GM23248 (cell line): ENCODE results near the gene CPTP. TPM values are rescaled to one million over a fixed set of nuclear protein-coding genes. Genes with fewer than 3 reads are reported as not detected.

Experiments used
- DNase-seq: peaks from one replicate; pipeline ENCODE4 v3.0.0-alpha.2; 2015
- H2AFZ ChIP-seq: fragments of 200-600 bp; sonication (generic); 2 replicates; pipeline ENCODE4 v1.6.1; 2016; ENCODE audit warnings: antibody characterized with exemption
- H3F3A ChIP-seq: fragments of 200-600 bp; sonication (generic); 2 replicates; pipeline ENCODE4 v1.6.1; 2016; ENCODE audit warnings: mild to moderate bottlenecking, antibody characterized with exemption, mixed run types; ENCODE audit not compliant: insufficient read depth
- H3K27ac ChIP-seq: fragments of 200-600 bp; sonication (generic); 2 replicates; pipeline ENCODE4 v1.5.1; 2016; ENCODE audit warnings: mild to moderate bottlenecking
- H3K27me3 ChIP-seq: fragments of 200-600 bp; sonication (generic); replicated peaks from 2 replicates; pipeline ENCODE4 v1.6.1; 2016; ENCODE audit warnings: mild to moderate bottlenecking; ENCODE audit not compliant: insufficient read depth
- H3K36me3 ChIP-seq: fragments of 200-600 bp; sonication (generic); 2 replicates; pipeline ENCODE4 v1.6.1; 2016; ENCODE audit warnings: low read depth, mild to moderate bottlenecking
- H3K4me1 ChIP-seq: fragments of 200-600 bp; sonication (generic); 2 replicates; pipeline ENCODE4 v1.6.1; 2016; ENCODE audit warnings: mild to moderate bottlenecking; ENCODE audit not compliant: insufficient read depth
- H3K4me2 ChIP-seq: fragments of 200-600 bp; sonication (generic); one replicate; pipeline ENCODE4 v1.6.1; 2016; ENCODE audit warnings: mild to moderate bottlenecking; ENCODE audit not compliant: unreplicated experiment
- H3K4me3 ChIP-seq: fragments of 200-600 bp; sonication (generic); 2 replicates; pipeline ENCODE4 v1.5.1; 2016; ENCODE audit warnings: mild to moderate bottlenecking
- H3K79me2 ChIP-seq: fragments of 200-600 bp; sonication (generic); 2 replicates; pipeline ENCODE4 v1.6.1; 2016; ENCODE audit warnings: mild to moderate bottlenecking; ENCODE audit not compliant: insufficient read depth
- H3K9ac ChIP-seq: fragments of 200-600 bp; sonication (generic); 2 replicates; pipeline ENCODE4 v1.6.1; 2016; ENCODE audit warnings: mild to moderate bottlenecking
- H3K9me2 ChIP-seq: fragments of 200-600 bp; sonication (generic); 2 replicates; pipeline ENCODE4 v1.6.1; 2016; ENCODE audit warnings: mixed run types, mild to moderate bottlenecking, moderate library complexity; ENCODE audit not compliant: insufficient read depth
- H3K9me3 ChIP-seq: fragments of 200-600 bp; sonication (generic); one replicate; pipeline ENCODE4 v1.6.1; 2017; ENCODE audit warnings: low read depth
- H4K20me1 ChIP-seq: fragments of 200-600 bp; sonication (generic); 2 replicates; pipeline ENCODE4 v1.6.0; 2016; ENCODE audit not compliant: insufficient read depth
- EZH2 ChIP-seq: fragments of 200-600 bp; sonication (generic); IDR thresholded peaks from 2 replicates; pipeline ENCODE4 v1.6.1; 2018; ENCODE audit warnings: antibody characterized with exemption, mild to moderate bottlenecking; ENCODE audit not compliant: insufficient read depth, poor library complexity, severe bottlenecking
- EZH2phosphoT487 ChIP-seq: fragments of 200-600 bp; sonication (generic); IDR thresholded peaks from 2 replicates; pipeline ENCODE4 v1.6.1; 2018; ENCODE audit warnings: antibody characterized with exemption, moderate library complexity, mild to moderate bottlenecking, low read depth; ENCODE audit not compliant: insufficient read depth
- WGBS, 2 experiments: methylation state at CpG; one replicate each; pipeline ENCODE4 v1.1.6; 2015 to 2017; ENCODE audit warnings: low lambda C conversion rate in 2 of 2, low coverage in 1 of 2; ENCODE audit errors: missing lambda C conversion rate in 2 of 2; 5-methylcytosine and 5-hydroxymethylcytosine counted together
- in situ Hi-C: fragments of 300-500 bp; cut with MboI; formaldehyde crosslinking; loops from 2 replicates; pipeline ENCODE4 v1.15.0; 2020
- polyA plus RNA-seq: library from polyadenylated mRNA; unstranded; fragments of >200 nt; fragmentation: Nextera tagmentation; extraction: Ambion mirVana; gene quantifications from 2 replicates; pipeline ENCODE4 v1.2.1, GENCODE V29; 2016
- total RNA-seq: library from RNA; depleted of rRNA; stranded (reverse); fragments of >200 nt; shearing (Covaris generic); gene quantifications from 2 replicates; pipeline ENCODE4 v1.2.3, GENCODE V29; 2014

The CPTP gene
- total and polyA plus RNA-seq, 2 experiments from 2014 or later = 28.0 to 30.5 TPM

DNA sequence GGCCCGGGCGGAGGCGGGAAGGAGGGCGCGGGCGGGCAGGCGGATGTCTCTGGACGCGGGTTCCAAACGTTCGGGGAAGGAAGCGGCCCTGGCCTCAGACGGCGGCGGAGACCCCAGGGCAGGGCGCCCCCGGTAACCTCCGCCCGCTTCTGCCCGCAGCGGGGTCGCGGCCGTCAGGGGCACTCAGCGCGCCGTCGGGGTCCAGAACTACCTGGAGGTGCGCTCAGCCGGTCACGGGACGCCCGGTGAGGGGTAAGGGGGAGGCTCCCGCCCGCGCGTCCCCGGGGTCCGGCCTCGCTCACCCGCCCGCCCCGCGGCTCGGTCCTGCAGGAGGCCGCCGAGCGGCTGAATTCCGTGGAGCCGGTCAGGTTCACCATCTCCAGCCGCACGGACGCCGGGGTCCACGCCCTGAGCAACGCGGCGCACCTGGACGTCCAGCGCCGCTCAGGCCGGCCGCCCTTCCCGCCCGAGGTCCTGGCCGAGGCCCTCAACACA, 15.8 kb upstream of the CPTP start:
- TF ChIP-seq EZH2phosphoT487 = no peak
- TF ChIP-seq EZH2 = no peak
- Histone ChIP-seq H3K4me3 (peak overlapping the region; percentile 92), H3K9me3 (no peaks in the 10 kb centered on the region), H3K79me2 (peaks cover 58% of the 10 kb centered on the region), H4K20me1 (no peaks in the 10 kb centered on the region), H2AFZ (peak overlapping the region; percentile 57), H3K9me2 (no peaks in the 10 kb centered on the region), H3K27me3 (no peaks in the 10 kb centered on the region), H3K36me3 (peaks cover 11% of the 10 kb centered on the region; the same call in 1 of the 2 replicates), H3K4me2 (peak overlapping the region; percentile 76), H3K4me1 (peaks cover 22% of the 10 kb centered on the region), H3K27ac (peak overlapping the region; percentile 89), H3F3A (no peaks in the 10 kb centered on the region), H3K9ac (peak overlapping the region; percentile 97)
- in situ Hi-C loops = no loop called here
- 2 to 3% methylated on average over 29 to 59 of the region's 66 CpGs for WGBS, 2 experiments
- peak; percentile 49 for DNase-seq

DNA sequence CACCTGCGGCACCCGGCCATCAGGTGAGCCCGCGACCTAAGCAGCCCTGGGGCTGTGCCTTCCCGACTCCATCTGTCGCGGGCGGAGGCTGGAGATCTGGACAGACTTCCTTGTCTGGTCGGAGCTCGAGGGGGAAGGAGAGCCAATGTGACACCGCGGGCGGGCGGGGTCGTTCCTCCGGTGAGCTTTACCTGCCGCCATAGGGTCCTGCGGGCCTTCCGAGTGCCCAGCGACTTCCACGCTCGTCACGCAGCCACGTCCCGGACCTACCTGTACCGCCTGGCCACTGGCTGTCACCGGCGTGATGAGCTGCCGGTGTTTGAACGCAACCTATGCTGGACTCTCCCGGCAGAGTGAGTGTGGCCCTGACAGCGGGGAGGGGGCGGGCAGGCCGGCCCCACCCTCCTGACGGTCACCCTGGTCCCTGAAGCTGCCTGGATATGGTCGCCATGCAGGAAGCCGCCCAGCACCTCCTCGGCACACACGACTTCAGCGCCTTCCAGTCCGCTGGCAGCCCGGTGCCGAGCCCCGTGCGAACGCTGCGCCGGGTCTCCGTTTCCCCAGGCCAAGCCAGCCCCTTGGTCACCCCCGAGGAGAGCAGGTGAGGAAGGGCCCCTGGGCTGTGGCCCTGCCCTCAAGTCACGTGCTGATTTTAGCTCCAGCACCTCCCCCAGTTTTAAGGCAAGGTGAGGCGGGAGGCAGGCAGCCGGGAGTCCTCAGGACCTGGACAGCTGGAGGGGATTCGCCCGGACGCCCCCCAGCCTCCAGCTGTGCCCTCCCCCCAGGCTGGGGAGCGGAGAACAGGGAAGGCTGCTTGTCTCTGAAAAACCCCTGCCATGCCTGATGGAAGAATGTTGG, 15.1 kb upstream of the CPTP start:
- Histone ChIP-seq H3K9me3 (no peaks in the 10 kb centered on the region), H3K27me3 (no peaks in the 10 kb centered on the region), H3K36me3 (peaks cover 11% of the 10 kb centered on the region; the same call in 1 of the 2 replicates), H3K27ac (peak overlapping the region; percentile 89), H3K9ac (peak overlapping the region; percentile 97), H3K9me2 (no peaks in the 10 kb centered on the region), H4K20me1 (no peaks in the 10 kb centered on the region), H3K79me2 (peaks cover 58% of the 10 kb centered on the region), H2AFZ (peak overlapping the region; percentile 57; the same call in 1 of the 2 replicates), H3K4me3 (peak overlapping the region; percentile 92), H3F3A (no peaks in the 10 kb centered on the region), H3K4me1 (peaks cover 20% of the 10 kb centered on the region), H3K4me2 (peak overlapping the region; percentile 76)
- WGBS, 2 experiments = 43 to 47% methylated on average over 52 to 54 of the region's 57 CpGs
- TF ChIP-seq EZH2phosphoT487 (no peak), EZH2 (no peak)
- in situ Hi-C loops = no loop called here
- DNase-seq = peak; percentile 49

DNA sequence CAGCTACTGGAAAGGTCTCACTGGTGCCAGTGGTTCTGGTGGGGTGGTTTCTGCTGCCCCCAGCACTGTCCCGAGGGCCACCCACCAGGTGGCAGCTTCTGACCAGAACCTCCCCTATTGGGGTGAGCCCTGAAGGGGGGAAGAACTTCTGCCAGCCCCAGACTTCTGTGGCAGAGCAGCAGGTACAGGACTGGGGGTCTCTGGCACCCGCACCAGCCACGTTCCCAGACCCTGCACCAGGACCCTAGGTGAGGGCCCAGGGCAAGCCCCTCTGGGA, 14.6 kb upstream of the CPTP start:
- H3K27me3 ChIP-seq = no peaks in the 10 kb centered on the region
- H3K4me1 ChIP-seq = peaks cover 16% of the 10 kb centered on the region
- H3K4me3 ChIP-seq = 0 out of 2 replicates have a peak overlapping the region, but pooled peaks have one; percentile 92
- no peaks in the 10 kb centered on the region for H4K20me1 ChIP-seq
- in situ Hi-C loops = no loop called here
- peaks cover 11% of the 10 kb centered on the region; the same call in 1 of the 2 replicates for H3K36me3 ChIP-seq
- no peaks in the 10 kb centered on the region for H3F3A ChIP-seq
- H3K9me2 ChIP-seq = no peaks in the 10 kb centered on the region
- no peak for DNase-seq
- 95 to 100% methylated on average over 3 of the region's 3 CpGs for WGBS, 2 experiments
- peaks cover 58% of the 10 kb centered on the region for H3K79me2 ChIP-seq
- TF ChIP-seq EZH2phosphoT487 (no peak), EZH2 (no peak)
- no peak overlapping the region for H2AFZ ChIP-seq
- peak overlapping the region; percentile 97; the same call in 1 of the 2 replicates for H3K9ac ChIP-seq
- no peaks in the 10 kb centered on the region for H3K9me3 ChIP-seq
- H3K4me2 ChIP-seq = no peak overlapping the region
- 0 out of 2 replicates have a peak overlapping the region, but pooled peaks have one; percentile 89 for H3K27ac ChIP-seq

DNA sequence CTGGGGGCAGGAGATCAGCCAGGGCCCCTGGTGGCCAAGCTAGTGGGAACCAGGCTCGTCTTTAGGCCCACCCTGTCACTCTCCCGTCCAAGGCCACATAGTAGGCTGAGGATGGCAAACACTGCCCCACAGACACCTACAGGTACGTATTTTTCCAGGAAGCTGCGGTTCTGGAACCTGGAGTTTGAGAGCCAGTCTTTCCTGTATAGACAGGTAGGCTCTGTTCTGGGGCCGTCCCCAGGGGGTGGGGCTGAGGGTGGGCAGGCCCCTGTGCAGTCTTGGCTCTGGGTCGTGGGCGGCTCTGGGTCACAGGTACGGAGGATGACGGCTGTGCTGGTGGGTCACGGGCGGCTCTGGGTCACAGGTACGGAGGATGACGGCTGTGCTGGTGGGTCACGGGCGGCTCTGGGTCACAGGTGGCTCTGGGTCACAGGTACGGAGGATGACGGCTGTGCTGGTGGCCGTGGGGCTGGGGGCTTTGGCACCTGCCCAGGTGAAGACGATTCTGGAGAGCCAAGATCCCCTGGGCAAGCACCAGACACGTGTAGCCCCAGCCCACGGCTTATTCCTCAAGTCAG, 14.0 kb upstream of the CPTP start:
- Histone ChIP-seq H3K27ac (no peak overlapping the region), H3K4me2 (no peak overlapping the region), H3F3A (no peaks in the 10 kb centered on the region), H3K27me3 (no peaks in the 10 kb centered on the region), H3K79me2 (peaks cover 57% of the 10 kb centered on the region), H3K9me2 (no peaks in the 10 kb centered on the region), H3K36me3 (peaks cover 11% of the 10 kb centered on the region; the same call in 1 of the 2 replicates), H3K4me1 (peaks cover 11% of the 10 kb centered on the region), H3K9me3 (no peaks in the 10 kb centered on the region), H2AFZ (no peak overlapping the region), H3K9ac (no peak overlapping the region), H4K20me1 (no peaks in the 10 kb centered on the region), H3K4me3 (no peak overlapping the region)
- in situ Hi-C loops = no loop called here
- no peak for DNase-seq
- 82 to 88% methylated on average over 16 to 21 of the region's 21 CpGs for WGBS, 2 experiments
- TF ChIP-seq EZH2phosphoT487 = no peak
- TF ChIP-seq EZH2 = no peak
